GM19372 (cell line): ENCODE data around the gene PLSCR5.

ENCODE experiments used
- ATAC-seq: cut with Tn5 transposase; IDR thresholded peaks from one replicate; pipeline ENCODE4 v1.9.1; 2021; ENCODE audit warnings: mild to moderate bottlenecking, low read depth, moderate library complexity; ENCODE audit not compliant: unreplicated experiment

The PLSCR5 gene

GRCh38 chr3:146546366-146546965 lies 58.7 kb downstream of the PLSCR5 start:
- ATAC-seq: no peak

- peak; percentile 6 for ATAC-seq
These were observed 60.1 kb downstream of the PLSCR5 start for GRCh38 chr3:146544929-146545528.

GRCh38 chr3:146544002-146544928 lies 60.9 kb downstream of the PLSCR5 start, which contains the start of gene PLSCR1:
TSS of gene PLSCR1 (minus strand) at chr3:146544607. CDS start at chr3:146536552, 8,055 bp downstream.
- ATAC-seq: peak; percentile 83

GRCh38 chr3:146543461-146544001 lies 61.6 kb downstream of the PLSCR5 start:
- peak; percentile 16 for ATAC-seq

GRCh38 chr3:146542978-146543377 lies 62.2 kb downstream of the PLSCR5 start:
- no peak for ATAC-seq

GRCh38 chr3:146542179-146542578 lies 63.0 kb downstream of the PLSCR5 start:
- no peak for ATAC-seq

GRCh38 chr3:146540978-146541377 lies 64.2 kb downstream of the PLSCR5 start:
- no peak for ATAC-seq

- no peak for ATAC-seq
These were observed 64.9 kb downstream of the PLSCR5 start for GRCh38 chr3:146540236-146540635.

GRCh38 chr3:146539315-146539714 lies 65.8 kb downstream of the PLSCR5 start:
- no peak for ATAC-seq

GRCh38 chr3:146537603-146538002 lies 67.5 kb downstream of the PLSCR5 start:
- ATAC-seq: no peak

- no peak for ATAC-seq
These were observed 68.5 kb downstream of the PLSCR5 start for GRCh38 chr3:146536681-146537080.
